ENCODE measurements around the gene SHBG.

DNA sequence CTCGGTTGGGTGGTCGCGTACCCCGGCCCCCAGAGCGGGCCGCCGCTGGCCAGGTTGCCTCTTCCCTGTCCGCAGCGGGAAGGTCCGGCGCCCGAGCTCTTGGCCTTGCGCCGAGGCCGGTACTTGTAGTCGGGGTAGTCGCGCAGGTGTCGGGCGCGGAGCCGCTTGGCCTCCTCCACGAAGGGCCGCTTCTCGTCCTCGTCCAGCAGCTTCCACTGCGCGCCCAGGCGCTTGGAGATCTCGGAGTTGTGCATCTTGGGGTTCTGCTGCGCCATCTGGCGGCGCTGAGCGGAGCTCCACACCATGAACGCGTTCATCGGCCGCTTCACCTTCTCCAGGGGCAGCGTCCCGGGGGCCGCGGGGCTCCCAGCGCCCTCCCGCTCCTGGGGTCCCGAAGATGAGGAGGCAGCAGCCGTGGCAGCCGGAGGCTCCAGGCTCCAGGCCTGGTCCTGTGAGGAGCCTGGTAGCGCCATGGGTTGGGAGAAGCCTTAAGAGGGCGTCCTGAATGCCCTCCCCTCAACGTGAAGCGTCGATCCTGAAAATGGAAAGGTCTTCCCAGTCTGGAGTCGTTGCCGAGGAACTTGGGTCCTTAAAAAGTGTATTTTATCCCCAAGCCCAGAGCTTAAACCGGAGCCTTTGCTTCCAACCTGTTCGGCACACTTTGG, 40.6 kb upstream of the SHBG start:
- TF ChIP-seq EZH2 (IDR thresholded peaks at IDR 0.05; ENCODE audit: low read depth, low read length, severe bottlenecking): no peak
- TF ChIP-seq, protein P1, sequence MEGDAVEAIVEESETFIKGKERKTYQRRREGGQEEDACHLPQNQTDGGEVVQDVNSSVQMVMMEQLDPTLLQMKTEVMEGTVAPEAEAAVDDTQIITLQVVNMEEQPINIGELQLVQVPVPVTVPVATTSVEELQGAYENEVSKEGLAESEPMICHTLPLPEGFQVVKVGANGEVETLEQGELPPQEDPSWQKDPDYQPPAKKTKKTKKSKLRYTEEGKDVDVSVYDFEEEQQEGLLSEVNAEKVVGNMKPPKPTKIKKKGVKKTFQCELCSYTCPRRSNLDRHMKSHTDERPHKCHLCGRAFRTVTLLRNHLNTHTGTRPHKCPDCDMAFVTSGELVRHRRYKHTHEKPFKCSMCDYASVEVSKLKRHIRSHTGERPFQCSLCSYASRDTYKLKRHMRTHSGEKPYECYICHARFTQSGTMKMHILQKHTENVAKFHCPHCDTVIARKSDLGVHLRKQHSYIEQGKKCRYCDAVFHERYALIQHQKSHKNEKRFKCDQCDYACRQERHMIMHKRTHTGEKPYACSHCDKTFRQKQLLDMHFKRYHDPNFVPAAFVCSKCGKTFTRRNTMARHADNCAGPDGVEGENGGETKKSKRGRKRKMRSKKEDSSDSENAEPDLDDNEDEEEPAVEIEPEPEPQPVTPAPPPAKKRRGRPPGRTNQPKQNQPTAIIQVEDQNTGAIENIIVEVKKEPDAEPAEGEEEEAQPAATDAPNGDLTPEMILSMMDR (IDR thresholded peaks at IDR 0.05; ENCODE audit: control extremely low read depth in 1 of 3, insufficient read depth in 1 of 3, low read depth in 1 of 3, low read length in 3 of 3): peak; percentile 86 to 92 (median 91)
- no peak for TF ChIP-seq KDM5A (IDR thresholded peaks at IDR 0.05; ENCODE audit: low read length)
- no peak for TF ChIP-seq ZNF274 (IDR thresholded peaks at IDR 0.05; ENCODE audit: borderline replicate concordance, extremely low read depth, low read length)
- peak; percentile 50; the same call in 1 of the 2 replicates for TF ChIP-seq POLR2AphosphoS5 (IDR thresholded peaks at IDR 0.05; ENCODE audit: low read depth, low read length)
- TF ChIP-seq POLR2A (IDR thresholded peaks at IDR 0.05; ENCODE audit: control extremely low read depth in 1 of 2, low read depth in 2 of 2, low read length in 2 of 2): peak in 1 of 2 experiments; percentile 59; a peak in 2 of 3 replicates
- TF ChIP-seq, protein P2, sequence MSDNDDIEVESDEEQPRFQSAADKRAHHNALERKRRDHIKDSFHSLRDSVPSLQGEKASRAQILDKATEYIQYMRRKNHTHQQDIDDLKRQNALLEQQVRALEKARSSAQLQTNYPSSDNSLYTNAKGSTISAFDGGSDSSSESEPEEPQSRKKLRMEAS (IDR thresholded peaks at IDR 0.05): peak; percentile 56; the same call in 1 of the 2 replicates
- no peak for TF ChIP-seq CEBPB (IDR thresholded peaks at IDR 0.05; ENCODE audit: low read depth, low read length)
- TF ChIP-seq CHD1 (IDR thresholded peaks at IDR 0.05; ENCODE audit: low read depth, low read length): no peak
- no peak for TF ChIP-seq RNF2 (IDR thresholded peaks at IDR 0.05; ENCODE audit: borderline replicate concordance, low read depth, low read length, missing control alignments, poor library complexity, severe bottlenecking)
- no peak for TF ChIP-seq TCF12 (IDR thresholded peaks at IDR 0.05; ENCODE audit: low read depth, low read length)
- TF ChIP-seq GABPA (IDR thresholded peaks at IDR 0.05; ENCODE audit: borderline replicate concordance, insufficient read depth, low read length): peak; percentile 74; the same call in 1 of the 2 replicates
- no peak for TF ChIP-seq ASH2L (IDR thresholded peaks at IDR 0.05; ENCODE audit: low read length)
- TF ChIP-seq, protein P3, sequence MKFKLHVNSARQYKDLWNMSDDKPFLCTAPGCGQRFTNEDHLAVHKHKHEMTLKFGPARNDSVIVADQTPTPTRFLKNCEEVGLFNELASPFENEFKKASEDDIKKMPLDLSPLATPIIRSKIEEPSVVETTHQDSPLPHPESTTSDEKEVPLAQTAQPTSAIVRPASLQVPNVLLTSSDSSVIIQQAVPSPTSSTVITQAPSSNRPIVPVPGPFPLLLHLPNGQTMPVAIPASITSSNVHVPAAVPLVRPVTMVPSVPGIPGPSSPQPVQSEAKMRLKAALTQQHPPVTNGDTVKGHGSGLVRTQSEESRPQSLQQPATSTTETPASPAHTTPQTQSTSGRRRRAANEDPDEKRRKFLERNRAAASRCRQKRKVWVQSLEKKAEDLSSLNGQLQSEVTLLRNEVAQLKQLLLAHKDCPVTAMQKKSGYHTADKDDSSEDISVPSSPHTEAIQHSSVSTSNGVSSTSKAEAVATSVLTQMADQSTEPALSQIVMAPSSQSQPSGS (IDR thresholded peaks at IDR 0.05; ENCODE audit: low read length): no peak
